ENCODE results near the gene HDAC4. TPM values are rescaled to one million over a fixed set of nuclear protein-coding genes. Genes with fewer than 3 reads are reported as not detected.
A peak's percentile ranks its signal among the peaks of the same experiment; 100 is the strongest.

Gene HDAC4
- total RNA-seq, 4 donors from 2014 or later: 51.4 to 107 (median 70.8) TPM

GRCh38 chr2:239323447-239323846 is 77.4 kb downstream of the HDAC4 start:
- Histone ChIP-seq H3K4me1 (peaks cover 51% of the 10 kb centered on the region), H3K4me3 (no peak overlapping the region), H3K36me3 (no peaks in the 10 kb centered on the region), H3K9me3 (no peaks in the 10 kb centered on the region), H3K27me3 (no peaks in the 10 kb centered on the region), H3K27ac (no peak overlapping the region)
- 71% methylated on average over 14 of the region's 14 CpGs for WGBS
- no peak for DNase-seq (ENCODE audit: low spot score in 2 of 2)
- no peak for TF ChIP-seq POLR2AphosphoS5 (IDR thresholded peaks at IDR 0.05)
- TF ChIP-seq CTCF (IDR thresholded peaks at IDR 0.05): no peak
- no peak for TF ChIP-seq EP300 (IDR thresholded peaks at IDR 0.05)
- no peak for TF ChIP-seq POLR2A (IDR thresholded peaks at IDR 0.05)

- Histone ChIP-seq H3K36me3 (no peaks in the 10 kb centered on the region), H3K27ac (no peak overlapping the region), H3K4me1 (peaks cover 45% of the 10 kb centered on the region), H3K4me3 (no peak overlapping the region), H3K27me3 (no peaks in the 10 kb centered on the region), H3K9me3 (no peaks in the 10 kb centered on the region)
- TF ChIP-seq CTCF (IDR thresholded peaks at IDR 0.05): no peak
- peak; percentile 70 to 80 for DNase-seq (ENCODE audit: low spot score in 2 of 2)
- 56% methylated on average over 14 of the region's 14 CpGs for WGBS
These were observed 78.3 kb downstream of the HDAC4 start for GRCh38 chr2:239322416-239323086.

DNA sequence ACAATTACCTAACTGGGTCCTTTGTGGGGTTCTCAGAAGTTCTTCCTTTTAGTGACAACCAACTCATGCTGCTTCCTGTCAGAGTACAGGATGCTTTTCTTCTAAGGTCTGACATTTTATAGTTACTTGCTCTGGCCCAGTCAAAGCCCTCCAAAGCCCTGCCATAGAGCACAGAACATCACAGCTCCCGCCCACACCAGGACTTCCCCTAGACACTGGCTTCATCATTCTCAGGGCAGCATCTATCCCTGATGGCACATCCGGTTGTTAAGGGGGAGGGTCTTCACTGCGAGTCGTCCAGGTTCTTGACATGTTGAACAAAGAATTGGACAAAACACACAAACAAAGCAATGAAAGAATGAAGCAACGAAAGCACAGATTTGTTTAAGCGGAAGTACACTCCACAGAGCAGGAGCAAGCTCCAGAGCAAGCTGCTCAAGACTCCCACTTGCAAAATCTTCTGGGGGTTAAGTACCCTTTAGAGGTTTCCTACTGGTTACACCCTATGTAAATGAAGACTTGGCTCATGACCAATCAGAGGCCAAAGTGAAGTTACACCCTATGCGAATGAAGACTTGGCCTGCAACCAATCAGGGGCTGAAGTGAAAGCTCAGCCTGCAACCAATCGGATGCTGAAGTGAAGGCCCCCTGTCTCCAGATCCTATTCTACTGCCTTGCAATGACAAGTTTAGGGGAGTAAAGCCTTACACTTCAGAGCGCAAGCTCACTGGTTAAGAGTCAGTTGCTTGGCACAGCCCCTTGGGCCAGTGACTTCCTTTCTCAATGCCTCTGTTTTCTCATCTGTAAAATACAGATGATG is 79.0 kb downstream of the HDAC4 start:
- Histone ChIP-seq H3K9me3 (no peaks in the 10 kb centered on the region), H3K4me3 (no peak overlapping the region), H3K4me1 (peaks cover 42% of the 10 kb centered on the region), H3K36me3 (no peaks in the 10 kb centered on the region), H3K27ac (no peak overlapping the region), H3K27me3 (no peaks in the 10 kb centered on the region)
- DNase-seq (ENCODE audit: low spot score in 2 of 2): peak in 1 of 2 donors; percentile 18
- TF ChIP-seq EP300 (IDR thresholded peaks at IDR 0.05) (no peak), POLR2AphosphoS5 (IDR thresholded peaks at IDR 0.05) (no peak), POLR2A (IDR thresholded peaks at IDR 0.05) (no peak), CTCF (IDR thresholded peaks at IDR 0.05) (no peak)
- WGBS: 92% methylated on average over 9 of the region's 9 CpGs

GRCh38 chr2:239318790-239319661 is 81.8 kb downstream of the HDAC4 start:
- peak overlapping the region; percentile 29 for H3K4me3 ChIP-seq
- no peaks in the 10 kb centered on the region for H3K27me3 ChIP-seq
- no peaks in the 10 kb centered on the region for H3K9me3 ChIP-seq
- no peaks in the 10 kb centered on the region for H3K36me3 ChIP-seq
- no peak for TF ChIP-seq CTCF (IDR thresholded peaks at IDR 0.05)
- no peak for TF ChIP-seq POLR2A (IDR thresholded peaks at IDR 0.05)
- no peak for TF ChIP-seq POLR2AphosphoS5 (IDR thresholded peaks at IDR 0.05)
- TF ChIP-seq EP300 (IDR thresholded peaks at IDR 0.05): no peak
- 39% methylated on average over 20 of the region's 20 CpGs for WGBS
- DNase-seq (ENCODE audit: low spot score in 2 of 2): peak; percentile 77 to 81
- peak overlapping the region; percentile 34 for H3K27ac ChIP-seq
- H3K4me1 ChIP-seq: peaks cover 39% of the 10 kb centered on the region
